HG03521 (cell line): Measurements from ENCODE around the gene PCDHGB7.
A peak's percentile ranks its signal among the peaks of the same experiment; 100 is the strongest.
"Not testable (repeated sequence)": the region's sequence is repeated elsewhere in the genome, so short reads cannot be mapped to it uniquely, and the experiment has no call there.

Experiments used
- ATAC-seq: cut with Tn5 transposase; IDR thresholded peaks from one replicate; pipeline ENCODE4 v1.9.1; 2021; ENCODE audit warnings: mild to moderate bottlenecking, moderate library complexity; ENCODE audit not compliant: unreplicated experiment

PCDHGB7 gene

GRCh38 chr5:141394401-141395187 is 22.9 kb upstream of the PCDHGB7 start:
- ATAC-seq, result not testable (repeated sequence)

- ATAC-seq, result peak; percentile 97
Observed at GRCh38 chr5:141397756-141398551, 19.5 kb upstream of the PCDHGB7 start, which contains the start of gene PCDHGB5. PCDHGB5 (plus strand) TSS chr5:141397947; CDS start chr5:141398128, 181 bp downstream.

GRCh38 chr5:141398608-141399007 is 18.9 kb upstream of the PCDHGB7 start:
- ATAC-seq, result no peak

GRCh38 chr5:141399555-141400258 is 17.8 kb upstream of the PCDHGB7 start:
- ATAC-seq, result no peak

GRCh38 chr5:141402553-141403243 is 14.8 kb upstream of the PCDHGB7 start, which contains the start of gene PCDHGA9:
PCDHGA9 (plus strand) TSS chr5:141402778; CDS start chr5:141402953, 175 bp downstream.
- ATAC-seq, result no peak

- ATAC-seq, result no peak
Observed at GRCh38 chr5:141403387-141403786, 14.1 kb upstream of the PCDHGB7 start.

- not testable (repeated sequence) for ATAC-seq
Observed at GRCh38 chr5:141407790-141408505, 9.5 kb upstream of the PCDHGB7 start, which contains the start of gene PCDHGB6. PCDHGB6 (plus strand) TSS chr5:141408021; CDS start chr5:141408203, 182 bp downstream.

GRCh38 chr5:141409598-141410306 is 7.7 kb upstream of the PCDHGB7 start:
- no peak for ATAC-seq

- no peak for ATAC-seq
Observed at GRCh38 chr5:141411575-141411974, 5.9 kb upstream of the PCDHGB7 start.

GRCh38 chr5:141412854-141413539 is 4.5 kb upstream of the PCDHGB7 start, which contains the start of gene PCDHGA10:
PCDHGA10 (plus strand) TSS chr5:141412987; CDS start chr5:141413176, 189 bp downstream.
- peak; percentile 83 for ATAC-seq

GRCh38 chr5:141413540-141414069 is 3.9 kb upstream of the PCDHGB7 start:
- ATAC-seq, result no peak

- not testable (repeated sequence) for ATAC-seq
Observed at GRCh38 chr5:141414548-141415274, 2.8 kb upstream of the PCDHGB7 start.

GRCh38 chr5:141415275-141415618 is 2.2 kb upstream of the PCDHGB7 start:
- ATAC-seq, result not testable (repeated sequence)

- no peak for ATAC-seq
Observed at GRCh38 chr5:141419074-141419880, 1.8 kb downstream of the PCDHGB7 start.

GRCh38 chr5:141420855-141421488 is 3.5 kb downstream of the PCDHGB7 start, which contains the start of gene PCDHGA11:
PCDHGA11 (plus strand) TSS chr5:141421051; CDS start chr5:141421228, 177 bp downstream.
- no peak for ATAC-seq

GRCh38 chr5:141421489-141421855 is 4.0 kb downstream of the PCDHGB7 start:
- ATAC-seq, result no peak
